ENCODE measurements around the gene MAST2. TPM values are rescaled to one million over a fixed set of nuclear protein-coding genes. Genes with fewer than 3 reads are reported as not detected.
"Not testable (repeated sequence)": the region's sequence is repeated elsewhere in the genome, so short reads cannot be mapped to it uniquely, and the experiment has no call there.

Gene MAST2
- total RNA-seq, 1 donor from 2014 or later = 27.6 TPM

- Mint-ChIP-seq H3K27me3 (ENCODE audit: unreplicated experiment) (no peaks in the 10 kb centered on the region), H3K9me3 (ENCODE audit: unreplicated experiment) (no peaks in the 10 kb centered on the region), H3K36me3 (ENCODE audit: low read depth, unreplicated experiment) (no peaks in the 10 kb centered on the region), H3K4me1 (ENCODE audit: unreplicated experiment) (peaks cover 29% of the 10 kb centered on the region), H3K4me3 (ENCODE audit: unreplicated experiment) (no peak overlapping the region), H3K27ac (ENCODE audit: unreplicated experiment) (no peak overlapping the region)
- no peak for TF ChIP-seq CTCF (IDR thresholded peaks at IDR 0.05; ENCODE audit: unreplicated experiment)
- no peak for DNase-seq (ENCODE audit: low spot score)
These were observed 125.2 kb downstream of the MAST2 start for GRCh38 chr1:45928486-45929205.

- Mint-ChIP-seq H3K36me3 (ENCODE audit: low read depth, unreplicated experiment) (no peaks in the 10 kb centered on the region), H3K4me1 (ENCODE audit: unreplicated experiment) (peaks cover 29% of the 10 kb centered on the region), H3K4me3 (ENCODE audit: unreplicated experiment) (no peak overlapping the region), H3K9me3 (ENCODE audit: unreplicated experiment) (no peaks in the 10 kb centered on the region), H3K27ac (ENCODE audit: unreplicated experiment) (no peak overlapping the region), H3K27me3 (ENCODE audit: unreplicated experiment) (no peaks in the 10 kb centered on the region)
- no peak for DNase-seq (ENCODE audit: low spot score)
- no peak for TF ChIP-seq CTCF (IDR thresholded peaks at IDR 0.05; ENCODE audit: unreplicated experiment)
These were observed 125.9 kb downstream of the MAST2 start for GRCh38 chr1:45929257-45929687.

GRCh38 chr1:45930258-45931150 is 127.1 kb downstream of the MAST2 start:
- Mint-ChIP-seq H3K36me3 (ENCODE audit: low read depth, unreplicated experiment) (no peaks in the 10 kb centered on the region), H3K4me1 (ENCODE audit: unreplicated experiment) (peaks cover 25% of the 10 kb centered on the region), H3K27ac (ENCODE audit: unreplicated experiment) (no peak overlapping the region), H3K27me3 (ENCODE audit: unreplicated experiment) (no peaks in the 10 kb centered on the region), H3K4me3 (ENCODE audit: unreplicated experiment) (no peak overlapping the region), H3K9me3 (ENCODE audit: unreplicated experiment) (no peaks in the 10 kb centered on the region)
- no peak for TF ChIP-seq CTCF (IDR thresholded peaks at IDR 0.05; ENCODE audit: unreplicated experiment)
- DNase-seq (ENCODE audit: low spot score) = no peak

GRCh38 chr1:45932205-45932604 is 128.8 kb downstream of the MAST2 start:
- H3K27me3 Mint-ChIP-seq (ENCODE audit: unreplicated experiment); H3K4me3 Mint-ChIP-seq (ENCODE audit: unreplicated experiment); H3K9me3 Mint-ChIP-seq (ENCODE audit: unreplicated experiment); H3K27ac Mint-ChIP-seq (ENCODE audit: unreplicated experiment); DNase-seq (ENCODE audit: low spot score); H3K36me3 Mint-ChIP-seq (ENCODE audit: low read depth, unreplicated experiment): not testable (repeated sequence)
- H3K4me1 Mint-ChIP-seq (ENCODE audit: unreplicated experiment) = peaks cover 19% of the 10 kb centered on the region

- Mint-ChIP-seq H3K4me1 (ENCODE audit: unreplicated experiment) (peaks cover 4% of the 10 kb centered on the region), H3K4me3 (ENCODE audit: unreplicated experiment) (no peak overlapping the region), H3K27ac (ENCODE audit: unreplicated experiment) (no peak overlapping the region), H3K9me3 (ENCODE audit: unreplicated experiment) (no peaks in the 10 kb centered on the region), H3K27me3 (ENCODE audit: unreplicated experiment) (no peaks in the 10 kb centered on the region), H3K36me3 (ENCODE audit: low read depth, unreplicated experiment) (no peaks in the 10 kb centered on the region)
- no peak for DNase-seq (ENCODE audit: low spot score)
- no peak for TF ChIP-seq CTCF (IDR thresholded peaks at IDR 0.05; ENCODE audit: unreplicated experiment)
These were observed 131.5 kb downstream of the MAST2 start for GRCh38 chr1:45934947-45935346.
